ENCODE results near the gene SLC6A1.

DNA sequence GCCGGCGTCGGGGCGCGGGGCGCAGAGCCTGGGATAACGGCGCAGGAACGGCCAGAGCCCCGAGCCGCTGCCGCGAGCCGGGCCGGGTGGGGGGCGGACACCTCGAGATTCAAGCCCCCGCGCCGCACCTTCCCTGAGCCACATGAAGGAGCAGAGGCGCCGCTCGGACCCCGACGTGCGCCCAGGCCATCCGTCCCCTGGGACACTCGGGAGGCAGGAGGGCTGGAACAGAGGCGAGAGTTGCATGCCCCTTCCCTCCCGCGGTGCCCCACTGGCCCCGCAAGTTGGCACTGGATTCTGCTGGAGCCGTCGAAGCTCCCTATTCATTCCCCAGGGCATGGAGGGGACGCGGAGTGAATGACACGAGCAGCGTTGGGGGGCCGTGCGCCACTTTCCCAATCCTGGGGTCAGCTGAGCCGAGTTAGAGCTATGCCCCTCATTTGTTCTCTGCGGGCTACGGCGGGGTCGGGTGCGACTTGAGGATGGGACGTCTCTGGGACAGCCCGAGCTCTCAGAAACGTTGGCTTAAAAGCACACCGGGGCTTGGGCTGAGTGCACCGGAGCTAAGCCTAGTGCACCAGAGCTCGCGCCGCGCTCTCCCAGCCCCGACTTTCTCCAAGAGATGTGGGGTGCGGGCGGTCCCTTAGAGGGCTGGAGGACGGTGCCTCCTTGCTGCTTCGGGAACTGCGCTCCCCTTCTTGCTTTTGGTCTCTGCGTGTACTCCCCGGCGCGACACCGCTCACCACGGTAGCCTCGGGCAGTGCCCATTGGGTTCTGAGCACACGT lies 588 bp downstream of the SLC6A1 start:
- no peak for TF ChIP-seq POLR2A (IDR thresholded peaks at IDR 0.05; ENCODE audit: borderline replicate concordance, extremely low read depth, insufficient read depth, insufficient read length)
- TF ChIP-seq, protein P1, sequence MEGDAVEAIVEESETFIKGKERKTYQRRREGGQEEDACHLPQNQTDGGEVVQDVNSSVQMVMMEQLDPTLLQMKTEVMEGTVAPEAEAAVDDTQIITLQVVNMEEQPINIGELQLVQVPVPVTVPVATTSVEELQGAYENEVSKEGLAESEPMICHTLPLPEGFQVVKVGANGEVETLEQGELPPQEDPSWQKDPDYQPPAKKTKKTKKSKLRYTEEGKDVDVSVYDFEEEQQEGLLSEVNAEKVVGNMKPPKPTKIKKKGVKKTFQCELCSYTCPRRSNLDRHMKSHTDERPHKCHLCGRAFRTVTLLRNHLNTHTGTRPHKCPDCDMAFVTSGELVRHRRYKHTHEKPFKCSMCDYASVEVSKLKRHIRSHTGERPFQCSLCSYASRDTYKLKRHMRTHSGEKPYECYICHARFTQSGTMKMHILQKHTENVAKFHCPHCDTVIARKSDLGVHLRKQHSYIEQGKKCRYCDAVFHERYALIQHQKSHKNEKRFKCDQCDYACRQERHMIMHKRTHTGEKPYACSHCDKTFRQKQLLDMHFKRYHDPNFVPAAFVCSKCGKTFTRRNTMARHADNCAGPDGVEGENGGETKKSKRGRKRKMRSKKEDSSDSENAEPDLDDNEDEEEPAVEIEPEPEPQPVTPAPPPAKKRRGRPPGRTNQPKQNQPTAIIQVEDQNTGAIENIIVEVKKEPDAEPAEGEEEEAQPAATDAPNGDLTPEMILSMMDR (IDR thresholded peaks at IDR 0.05 in 2 of 3, conservative IDR thresholded peaks at IDR 0.05 in 1 of 3; ENCODE audit: borderline replicate concordance in 1 of 3, insufficient read depth in 1 of 3, low read depth in 2 of 3, low read length in 2 of 3): no peak
- no peak for TF ChIP-seq EZH2 (IDR thresholded peaks at IDR 0.05)
- TF ChIP-seq SIN3A (IDR thresholded peaks at IDR 0.05; ENCODE audit: low read depth): no peak
- no peak for TF ChIP-seq FOSL1 (IDR thresholded peaks at IDR 0.05; ENCODE audit: low read depth)
- no peak for TF ChIP-seq CEBPB (IDR thresholded peaks at IDR 0.05; ENCODE audit: low read depth)
- TF ChIP-seq TCF7L2 (IDR thresholded peaks at IDR 0.05; ENCODE audit: borderline replicate concordance, extremely low read depth, insufficient read depth, insufficient read length): no peak
- no peak for TF ChIP-seq RAD21 (IDR thresholded peaks at IDR 0.05; ENCODE audit: low read depth)
- TF ChIP-seq EGR1 (IDR thresholded peaks at IDR 0.05; ENCODE audit: low read depth): no peak

Measured in HCT116 (cell line).